HFFc6 (cell line): Measurements from ENCODE around the gene SFI1. TPM values are rescaled to one million over a fixed set of nuclear protein-coding genes. Genes with fewer than 3 reads are reported as not detected.
A peak's percentile ranks its signal among the peaks of the same experiment; 100 is the strongest.

ENCODE experiments used
- DNase-seq: peaks from one replicate; pipeline ENCODE4 v3.0.0-alpha.2; 2018
- H3K27ac Mint-ChIP-seq: 2 replicates; pipeline ENCODE4 v1.8.0; 2020; ENCODE audit warnings: mild to moderate bottlenecking, mixed read lengths
- H3K27me3 Mint-ChIP-seq: 2 replicates; pipeline ENCODE4 v1.8.0; 2021; ENCODE audit warnings: mild to moderate bottlenecking, moderate library complexity, mixed read lengths; ENCODE audit not compliant: insufficient read depth
- H3K36me3 Mint-ChIP-seq: 2 replicates; pipeline ENCODE4 v1.8.0; 2021; ENCODE audit warnings: low read depth, mixed read lengths
- H3K4me1 Mint-ChIP-seq: 2 replicates; pipeline ENCODE4 v1.8.0; 2020; ENCODE audit warnings: low read depth, mixed read lengths
- H3K4me3 Mint-ChIP-seq: 2 replicates; pipeline ENCODE4 v1.8.0; 2020; ENCODE audit warnings: mild to moderate bottlenecking, moderate library complexity, mixed read lengths
- H3K9me3 Mint-ChIP-seq: 2 replicates; pipeline ENCODE4 v1.8.0; 2020; ENCODE audit warnings: mild to moderate bottlenecking, mixed read lengths
- total RNA-seq, 6 experiments: library from RNA; stranded (reverse); fragmentation: NEBNext Ultra II Directional; extraction: Animal tissue kit (Norgen Biotek cat#: 25700); gene quantifications; 2 replicates in 1 of 6; 3 replicates in 5 of 6; pipeline ENCODE4 v1.2.3, GENCODE V29; 2021
- TF ChIP-seq, protein P1 (sequence below): fragments of 200-600 bp; sonication (generic); IDR thresholded peaks from 2 replicates; pipeline ENCODE4 v1.5.0; 2021; ENCODE audit warnings: antibody characterized with exemption, mild to moderate bottlenecking

The SFI1 gene
- total RNA-seq, 6 experiments from 2014 or later: 8.3 to 12.1 (median 11.3) TPM

DNA sequence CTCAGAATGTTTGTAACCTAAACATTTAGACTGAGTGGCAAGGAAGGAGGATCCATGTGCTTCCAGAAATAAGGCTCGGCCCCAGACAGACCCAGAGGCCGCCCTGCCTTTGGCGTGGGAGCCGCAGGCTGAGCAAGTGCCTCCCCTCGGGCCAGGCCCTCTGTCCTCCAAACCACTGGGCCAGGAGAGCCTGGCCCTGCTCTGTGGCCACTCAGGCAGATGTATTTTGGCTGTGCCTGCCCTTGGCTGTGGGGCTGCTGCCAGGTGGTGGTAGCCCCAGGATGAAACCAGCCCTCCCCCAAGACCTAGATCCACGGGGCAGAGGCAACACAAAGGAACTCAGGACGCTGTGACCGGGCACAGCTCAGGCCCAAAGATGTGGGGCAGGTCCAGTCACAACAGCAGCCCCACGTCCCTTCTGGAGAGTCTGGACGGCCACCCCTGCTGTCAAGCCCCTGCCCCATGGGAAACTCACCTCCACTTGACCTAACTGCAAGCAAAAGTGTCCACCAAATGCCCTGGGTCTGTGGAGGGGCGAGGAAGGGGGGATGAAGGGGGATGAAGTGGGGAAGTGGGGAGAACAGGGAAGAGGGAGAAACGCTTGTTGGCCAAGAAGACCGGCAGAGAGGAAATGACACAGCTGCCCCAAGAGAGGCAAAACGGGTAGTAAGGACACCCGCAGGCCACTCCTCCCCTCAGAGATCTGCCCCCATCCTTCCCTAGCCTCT is 141.7 kb downstream of the SFI1 start:
- no peak for DNase-seq
- H3K27ac Mint-ChIP-seq: no peak overlapping the region; the same call in 1 of the 2 replicates
- TF ChIP-seq, protein P1, sequence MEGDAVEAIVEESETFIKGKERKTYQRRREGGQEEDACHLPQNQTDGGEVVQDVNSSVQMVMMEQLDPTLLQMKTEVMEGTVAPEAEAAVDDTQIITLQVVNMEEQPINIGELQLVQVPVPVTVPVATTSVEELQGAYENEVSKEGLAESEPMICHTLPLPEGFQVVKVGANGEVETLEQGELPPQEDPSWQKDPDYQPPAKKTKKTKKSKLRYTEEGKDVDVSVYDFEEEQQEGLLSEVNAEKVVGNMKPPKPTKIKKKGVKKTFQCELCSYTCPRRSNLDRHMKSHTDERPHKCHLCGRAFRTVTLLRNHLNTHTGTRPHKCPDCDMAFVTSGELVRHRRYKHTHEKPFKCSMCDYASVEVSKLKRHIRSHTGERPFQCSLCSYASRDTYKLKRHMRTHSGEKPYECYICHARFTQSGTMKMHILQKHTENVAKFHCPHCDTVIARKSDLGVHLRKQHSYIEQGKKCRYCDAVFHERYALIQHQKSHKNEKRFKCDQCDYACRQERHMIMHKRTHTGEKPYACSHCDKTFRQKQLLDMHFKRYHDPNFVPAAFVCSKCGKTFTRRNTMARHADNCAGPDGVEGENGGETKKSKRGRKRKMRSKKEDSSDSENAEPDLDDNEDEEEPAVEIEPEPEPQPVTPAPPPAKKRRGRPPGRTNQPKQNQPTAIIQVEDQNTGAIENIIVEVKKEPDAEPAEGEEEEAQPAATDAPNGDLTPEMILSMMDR: no peak
- H3K36me3 Mint-ChIP-seq: peaks cover 4% of the 10 kb centered on the region; the same call in 1 of the 2 replicates
- H3K4me3 Mint-ChIP-seq: no peak overlapping the region
- H3K9me3 Mint-ChIP-seq: no peaks in the 10 kb centered on the region
- no peaks in the 10 kb centered on the region; the same call in 1 of the 2 replicates for H3K27me3 Mint-ChIP-seq
- peaks cover 14% of the 10 kb centered on the region for H3K4me1 Mint-ChIP-seq

GRCh38 chr22:31639436-31640039 is 143.2 kb downstream of the SFI1 start:
- Mint-ChIP-seq H3K36me3 (peaks cover 4% of the 10 kb centered on the region; the same call in 1 of the 2 replicates), H3K9me3 (no peaks in the 10 kb centered on the region), H3K4me1 (peaks cover 7% of the 10 kb centered on the region; the same call in 1 of the 2 replicates), H3K27ac (no peak overlapping the region; the same call in 1 of the 2 replicates), H3K27me3 (no peaks in the 10 kb centered on the region; the same call in 1 of the 2 replicates), H3K4me3 (no peak overlapping the region)
- TF ChIP-seq, protein P1: no peak
- DNase-seq: no peak

DNA sequence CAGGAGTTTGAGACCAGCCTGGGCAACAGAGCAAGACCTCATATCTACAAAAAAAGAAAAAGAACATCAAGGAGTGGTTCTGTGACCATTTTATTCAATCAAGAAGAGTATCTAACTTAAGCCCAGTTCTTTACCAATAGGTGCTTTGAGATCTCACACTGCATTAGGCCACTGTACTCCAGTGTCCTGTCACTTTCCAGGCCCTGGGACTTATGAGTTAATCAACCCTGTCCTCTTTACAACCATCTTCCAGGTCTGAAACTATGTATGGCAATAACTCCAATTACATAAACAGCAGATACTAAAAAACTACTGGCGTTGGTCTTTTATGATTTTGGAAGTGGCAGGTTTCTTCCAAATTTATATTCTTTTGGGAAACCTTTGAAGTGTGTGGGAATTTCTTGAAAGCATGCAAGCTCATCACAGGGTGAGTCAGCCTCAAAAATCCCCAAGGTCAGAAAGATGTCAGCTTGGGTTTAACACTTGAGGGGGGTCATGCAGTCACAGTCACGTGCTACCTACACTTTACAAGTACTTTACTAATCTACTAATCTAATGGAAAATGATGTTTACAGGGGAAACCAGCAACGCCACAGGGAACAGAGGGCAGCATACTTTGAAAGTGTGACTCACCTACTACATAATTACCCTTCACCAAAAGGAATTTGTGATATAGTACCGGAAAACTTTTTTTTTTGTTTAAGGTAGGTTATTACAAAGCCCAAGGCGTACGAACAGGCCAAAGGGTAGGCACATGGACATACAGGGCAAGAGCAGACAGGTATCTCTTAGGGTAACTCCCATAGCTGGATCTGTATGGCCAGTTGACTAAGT is 150.1 kb downstream of the SFI1 start:
- H3K27me3 Mint-ChIP-seq: peaks cover 1% of the 10 kb centered on the region
- H3K27ac Mint-ChIP-seq: peak overlapping the region; percentile 96
- H3K4me3 Mint-ChIP-seq: peak overlapping the region; percentile 67
- DNase-seq: peak; percentile 97
- TF ChIP-seq, protein P1: no peak
- H3K9me3 Mint-ChIP-seq: no peaks in the 10 kb centered on the region
- H3K4me1 Mint-ChIP-seq: peaks cover 44% of the 10 kb centered on the region
- H3K36me3 Mint-ChIP-seq: peaks cover 6% of the 10 kb centered on the region; the same call in 1 of the 2 replicates

- Mint-ChIP-seq H3K36me3 (peaks cover 6% of the 10 kb centered on the region; the same call in 1 of the 2 replicates), H3K9me3 (no peaks in the 10 kb centered on the region), H3K27ac (peak overlapping the region; percentile 96), H3K4me3 (peak overlapping the region; percentile 67), H3K27me3 (peaks cover 1% of the 10 kb centered on the region), H3K4me1 (peaks cover 44% of the 10 kb centered on the region)
- no peak for DNase-seq
- TF ChIP-seq, protein P1: no peak
Measured at GRCh38 chr22:31647066-31647465, 150.7 kb downstream of the SFI1 start.

- TF ChIP-seq, protein P1: no peak
- Mint-ChIP-seq H3K36me3 (peaks cover 6% of the 10 kb centered on the region; the same call in 1 of the 2 replicates), H3K9me3 (no peaks in the 10 kb centered on the region), H3K27me3 (peaks cover 1% of the 10 kb centered on the region), H3K27ac (peak overlapping the region; percentile 96), H3K4me1 (peaks cover 44% of the 10 kb centered on the region), H3K4me3 (peak overlapping the region; percentile 67)
- DNase-seq: peak; percentile 87
Measured at GRCh38 chr22:31647523-31648320, 151.4 kb downstream of the SFI1 start.
